ENCODE results near the gene HOXA3. TPM values are rescaled to one million over a fixed set of nuclear protein-coding genes. Genes with fewer than 3 reads are reported as not detected.

Gene HOXA3
- total and polyA plus RNA-seq, 10 donors = 0.51 to 6.1 (median 1.7) TPM

- TF ChIP-seq POLR2AphosphoS5 (IDR thresholded peaks at IDR 0.05) (peak in 2 of 3 donors; percentile 53 to 54), POLR2A (IDR thresholded peaks at IDR 0.05) (peak in 1 of 3 donors; percentile 11), CTCF (IDR thresholded peaks at IDR 0.05 in 8 of 11, conservative IDR thresholded peaks at IDR 0.05 in 3 of 11) (no peak)
- peak overlapping the region in 7 of 8 donors; percentile 4 to 61 (median 17) for H3K4me3 ChIP-seq
- intact Hi-C loops (cut with DNase I; ENCODE audit: low total_unique reads) = no loop called here
- no peak for DNase-seq
- H3K27ac ChIP-seq = peak overlapping the region; percentile 66 to 93 (median 86)
- peaks cover 0 to 3% (median 0%) of the 10 kb centered on the region in 6 donors for H3K36me3 ChIP-seq
- no peaks in the 10 kb centered on the region for H3K9me3 ChIP-seq
- 60 to 81% (median 73%) methylated on average over 20 to 44 of the region's 44 CpGs for WGBS, 5 donors
- peaks cover 0 to 84% (median 36%) of the 10 kb centered on the region in 6 donors for H3K4me1 ChIP-seq
- H3K27me3 ChIP-seq (replicated peaks in 1 of 7) = peaks cover 0 to 53% (median 12%) of the 10 kb centered on the region in 7 donors
Observed at GRCh38 chr7:27106181-27106900, 46.0 kb downstream of the HOXA3 start.

- peak overlapping the region in 6 of 8 donors; percentile 84 to 93 (median 88) for H3K27ac ChIP-seq
- TF ChIP-seq CTCF (IDR thresholded peaks at IDR 0.05 in 8 of 11, conservative IDR thresholded peaks at IDR 0.05 in 3 of 11) = no peak
- TF ChIP-seq POLR2A (IDR thresholded peaks at IDR 0.05) = no peak
- TF ChIP-seq POLR2AphosphoS5 (IDR thresholded peaks at IDR 0.05) = no peak
- no peak for DNase-seq
- no peaks in the 10 kb centered on the region for H3K9me3 ChIP-seq
- H3K4me1 ChIP-seq = peaks cover 0 to 84% (median 36%) of the 10 kb centered on the region in 6 donors
- intact Hi-C loops (cut with DNase I; ENCODE audit: low total_unique reads) = no loop called here
- peaks cover 0 to 61% (median 12%) of the 10 kb centered on the region in 7 donors for H3K27me3 ChIP-seq (replicated peaks in 1 of 7)
- peaks cover 0 to 12% (median 0%) of the 10 kb centered on the region in 6 donors for H3K36me3 ChIP-seq
- 83 to 90% (median 87%) methylated on average over 13 of the region's 13 CpGs for WGBS, 5 donors
- no peak overlapping the region for H3K4me3 ChIP-seq
Observed at GRCh38 chr7:27105301-27106031, 46.9 kb downstream of the HOXA3 start.

GRCh38 chr7:27104341-27105058 is 47.9 kb downstream of the HOXA3 start:
- H3K27me3 ChIP-seq (replicated peaks in 1 of 7) = peaks cover 0 to 69% (median 12%) of the 10 kb centered on the region in 7 donors
- DNase-seq = no peak
- H3K27ac ChIP-seq = peak overlapping the region; percentile 35 to 93 (median 78)
- intact Hi-C loops (cut with DNase I; ENCODE audit: low total_unique reads) = no loop called here
- TF ChIP-seq POLR2A (IDR thresholded peaks at IDR 0.05) = no peak
- WGBS, 5 donors = 61 to 76% (median 73%) methylated on average over 13 of the region's 13 CpGs
- H3K36me3 ChIP-seq = peaks cover 0 to 22% (median 0%) of the 10 kb centered on the region in 6 donors
- peaks cover 0 to 87% (median 42%) of the 10 kb centered on the region in 6 donors for H3K4me1 ChIP-seq
- no peaks in the 10 kb centered on the region for H3K9me3 ChIP-seq
- peak overlapping the region in 2 of 8 donors; percentile 42 to 65 for H3K4me3 ChIP-seq

- intact Hi-C loops (cut with DNase I; ENCODE audit: low total_unique reads) = no loop called here
- Histone ChIP-seq H3K27me3 (replicated peaks in 1 of 7) (peaks cover 0 to 77% (median 12%) of the 10 kb centered on the region in 7 donors), H3K36me3 (peaks cover 0 to 29% (median 0%) of the 10 kb centered on the region in 6 donors), H3K4me3 (peak overlapping the region in 7 of 8 donors; percentile 10 to 65 (median 29)), H3K27ac (peak overlapping the region; percentile 35 to 93 (median 78)), H3K9me3 (no peaks in the 10 kb centered on the region), H3K4me1 (peaks cover 7 to 88% (median 45%) of the 10 kb centered on the region in 6 donors)
- WGBS, 5 donors = 37 to 43% (median 41%) methylated on average over 35 of the region's 35 CpGs
- no peak for DNase-seq
- TF ChIP-seq POLR2AphosphoS5 (IDR thresholded peaks at IDR 0.05) (peak in 2 of 3 donors; percentile 51 to 57), POLR2A (IDR thresholded peaks at IDR 0.05) (no peak), CTCF (IDR thresholded peaks at IDR 0.05 in 8 of 11, conservative IDR thresholded peaks at IDR 0.05 in 3 of 11) (no peak)
Observed at GRCh38 chr7:27103489-27104226, 48.7 kb downstream of the HOXA3 start.

All from spleen (tissue), 11 donors.